OCI-LY1 (cell line): ENCODE results near the gene PACSIN2.

Experiments used
- EZH2 ChIP-seq: fragments of 200-600 bp; sonication (generic), shearing (Covaris generic); IDR thresholded peaks from 2 replicates; pipeline ENCODE4 v1.8.0; 2017; ENCODE audit warnings: borderline replicate concordance, mixed run types, mild to moderate bottlenecking, antibody characterized with exemption, low read length, moderate library complexity, mixed read lengths
- TF ChIP-seq, protein P1 (sequence below): fragments of 200-600 bp; sonication (generic), shearing (Covaris generic); IDR thresholded peaks from 2 replicates; pipeline ENCODE4 v1.5.1; 2017; ENCODE audit warnings: mild to moderate bottlenecking, antibody characterized with exemption, low read length, moderate library complexity, mixed read lengths

DNA sequence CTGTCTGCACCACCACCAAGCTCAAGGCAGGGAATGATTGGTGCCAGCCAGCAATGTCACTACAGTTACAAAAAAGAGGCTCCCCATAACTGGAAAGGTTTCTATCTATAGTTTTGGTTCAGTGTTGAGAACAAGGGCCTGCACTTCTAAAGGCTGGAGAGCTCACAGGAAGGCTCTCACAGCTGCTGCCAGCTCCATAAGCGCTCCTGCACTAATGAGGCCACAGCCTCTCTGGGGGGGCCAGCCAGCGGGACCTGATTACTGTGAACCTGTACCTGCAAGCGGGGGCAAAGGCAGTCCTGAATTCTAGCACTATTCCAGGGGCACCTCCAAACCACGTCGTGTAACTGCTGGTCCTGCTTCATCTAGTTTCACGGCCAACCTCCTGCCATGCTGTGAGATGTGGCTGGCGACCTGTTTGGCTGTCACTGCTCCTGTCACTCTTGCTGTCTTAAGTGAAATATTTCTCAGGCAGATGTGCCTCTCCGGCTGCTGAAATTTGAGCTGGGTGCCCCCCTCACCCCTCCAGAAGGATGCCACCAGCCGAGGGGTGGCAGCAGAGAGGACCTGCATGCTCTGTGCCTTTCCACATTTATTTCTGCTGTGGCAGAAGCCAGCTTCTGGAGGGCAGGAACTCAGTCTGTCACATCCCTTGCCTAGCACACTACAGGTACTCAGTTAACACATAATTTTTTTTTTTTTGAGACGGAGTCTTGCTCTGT is 104.6 kb downstream of the PACSIN2 start:
- TF ChIP-seq, protein P1, sequence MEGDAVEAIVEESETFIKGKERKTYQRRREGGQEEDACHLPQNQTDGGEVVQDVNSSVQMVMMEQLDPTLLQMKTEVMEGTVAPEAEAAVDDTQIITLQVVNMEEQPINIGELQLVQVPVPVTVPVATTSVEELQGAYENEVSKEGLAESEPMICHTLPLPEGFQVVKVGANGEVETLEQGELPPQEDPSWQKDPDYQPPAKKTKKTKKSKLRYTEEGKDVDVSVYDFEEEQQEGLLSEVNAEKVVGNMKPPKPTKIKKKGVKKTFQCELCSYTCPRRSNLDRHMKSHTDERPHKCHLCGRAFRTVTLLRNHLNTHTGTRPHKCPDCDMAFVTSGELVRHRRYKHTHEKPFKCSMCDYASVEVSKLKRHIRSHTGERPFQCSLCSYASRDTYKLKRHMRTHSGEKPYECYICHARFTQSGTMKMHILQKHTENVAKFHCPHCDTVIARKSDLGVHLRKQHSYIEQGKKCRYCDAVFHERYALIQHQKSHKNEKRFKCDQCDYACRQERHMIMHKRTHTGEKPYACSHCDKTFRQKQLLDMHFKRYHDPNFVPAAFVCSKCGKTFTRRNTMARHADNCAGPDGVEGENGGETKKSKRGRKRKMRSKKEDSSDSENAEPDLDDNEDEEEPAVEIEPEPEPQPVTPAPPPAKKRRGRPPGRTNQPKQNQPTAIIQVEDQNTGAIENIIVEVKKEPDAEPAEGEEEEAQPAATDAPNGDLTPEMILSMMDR: peak; percentile 20
- TF ChIP-seq EZH2: no peak
